Measurements from ENCODE around the gene PMEPA1.

DNA sequence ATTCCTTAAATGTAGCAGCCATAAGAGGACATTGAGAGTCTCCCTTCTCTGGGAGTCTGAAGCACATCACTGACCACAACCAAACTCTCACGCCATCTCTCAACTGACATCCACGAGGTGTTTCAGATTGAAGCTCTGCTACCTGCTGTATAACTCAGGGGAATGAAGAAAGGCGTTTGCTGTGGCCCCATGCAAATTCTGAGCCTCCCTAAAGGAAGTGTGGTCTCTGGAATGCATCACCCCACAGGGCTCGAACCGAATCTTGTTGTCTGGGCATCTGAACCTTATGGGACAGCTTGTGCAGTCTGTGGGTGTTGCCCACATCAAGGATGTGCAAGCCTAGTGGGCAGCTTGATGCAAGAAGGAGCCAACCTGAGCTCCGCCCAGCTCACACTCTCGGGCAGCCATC is 10.9 kb downstream of the PMEPA1 start:
- TF ChIP-seq, protein P1, sequence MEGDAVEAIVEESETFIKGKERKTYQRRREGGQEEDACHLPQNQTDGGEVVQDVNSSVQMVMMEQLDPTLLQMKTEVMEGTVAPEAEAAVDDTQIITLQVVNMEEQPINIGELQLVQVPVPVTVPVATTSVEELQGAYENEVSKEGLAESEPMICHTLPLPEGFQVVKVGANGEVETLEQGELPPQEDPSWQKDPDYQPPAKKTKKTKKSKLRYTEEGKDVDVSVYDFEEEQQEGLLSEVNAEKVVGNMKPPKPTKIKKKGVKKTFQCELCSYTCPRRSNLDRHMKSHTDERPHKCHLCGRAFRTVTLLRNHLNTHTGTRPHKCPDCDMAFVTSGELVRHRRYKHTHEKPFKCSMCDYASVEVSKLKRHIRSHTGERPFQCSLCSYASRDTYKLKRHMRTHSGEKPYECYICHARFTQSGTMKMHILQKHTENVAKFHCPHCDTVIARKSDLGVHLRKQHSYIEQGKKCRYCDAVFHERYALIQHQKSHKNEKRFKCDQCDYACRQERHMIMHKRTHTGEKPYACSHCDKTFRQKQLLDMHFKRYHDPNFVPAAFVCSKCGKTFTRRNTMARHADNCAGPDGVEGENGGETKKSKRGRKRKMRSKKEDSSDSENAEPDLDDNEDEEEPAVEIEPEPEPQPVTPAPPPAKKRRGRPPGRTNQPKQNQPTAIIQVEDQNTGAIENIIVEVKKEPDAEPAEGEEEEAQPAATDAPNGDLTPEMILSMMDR (IDR thresholded peaks at IDR 0.05): no peak
- TF ChIP-seq POLR2A (IDR thresholded peaks at IDR 0.05) (no peak), POLR2AphosphoS5 (IDR thresholded peaks at IDR 0.05) (no peak)
